ENCODE measurements around the gene AFDN. TPM values are rescaled to one million over a fixed set of nuclear protein-coding genes. Genes with fewer than 3 reads are reported as not detected.

The AFDN gene
- total RNA-seq, 4 donors from 2014 or later = 196 to 311 (median 224) TPM

DNA sequence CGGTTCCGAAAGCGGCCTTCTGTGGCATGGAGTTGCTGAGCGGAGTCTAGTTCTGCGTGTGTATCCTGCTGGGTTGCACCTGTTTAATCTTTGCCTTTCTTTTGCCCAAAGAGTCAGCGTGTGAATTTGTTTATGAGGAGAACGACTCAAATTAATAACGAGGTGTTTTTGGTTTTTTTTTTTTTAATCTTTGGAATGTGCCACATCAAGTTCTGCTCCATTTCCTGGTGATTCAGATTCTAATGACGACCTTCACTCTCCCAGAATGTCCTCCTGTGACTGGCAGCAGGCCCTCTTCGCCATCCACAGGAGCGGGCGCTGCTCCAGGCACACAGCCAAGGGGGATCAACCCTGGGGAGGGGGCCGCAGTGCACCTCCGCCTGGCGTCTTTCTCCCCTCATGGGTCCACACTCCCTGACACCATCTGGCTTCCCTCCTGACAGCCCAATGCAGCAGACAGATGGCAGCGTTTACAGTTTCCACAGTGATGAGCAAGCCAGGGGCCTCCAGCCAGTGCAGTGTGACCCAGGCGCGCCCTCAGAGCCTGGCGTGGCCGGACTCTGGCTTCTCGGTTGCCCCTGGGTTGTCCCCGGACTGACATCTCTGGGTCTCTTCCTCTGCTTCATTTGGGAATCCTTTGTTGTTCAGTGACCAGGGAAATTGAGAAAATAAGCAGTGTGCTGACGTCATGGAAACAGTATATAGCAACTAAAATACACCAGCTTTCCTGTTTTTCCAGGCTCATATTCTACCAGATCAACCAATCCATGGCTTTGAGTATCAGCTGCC lies 27.5 kb upstream of the AFDN start:
- H3K4me3 ChIP-seq (replicated peaks in 1 of 3) = no peak overlapping the region
- TF ChIP-seq POLR2A (IDR thresholded peaks at IDR 0.05) = no peak
- TF ChIP-seq CTCF (IDR thresholded peaks at IDR 0.05) = no peak
- peaks cover 9 to 10% of the 10 kb centered on the region in 2 donors for H3K4me1 ChIP-seq
- DNase-seq = no peak
- no peaks in the 10 kb centered on the region for H3K9me3 ChIP-seq
- H3K27ac ChIP-seq = no peak overlapping the region
- no peaks in the 10 kb centered on the region for H3K36me3 ChIP-seq
- intact Hi-C loops (cut with DNase I) = no loop called here
- WGBS, 2 donors = 77 to 79% methylated on average over 22 to 23 of the region's 23 CpGs
- no peaks in the 10 kb centered on the region for H3K27me3 ChIP-seq

DNA sequence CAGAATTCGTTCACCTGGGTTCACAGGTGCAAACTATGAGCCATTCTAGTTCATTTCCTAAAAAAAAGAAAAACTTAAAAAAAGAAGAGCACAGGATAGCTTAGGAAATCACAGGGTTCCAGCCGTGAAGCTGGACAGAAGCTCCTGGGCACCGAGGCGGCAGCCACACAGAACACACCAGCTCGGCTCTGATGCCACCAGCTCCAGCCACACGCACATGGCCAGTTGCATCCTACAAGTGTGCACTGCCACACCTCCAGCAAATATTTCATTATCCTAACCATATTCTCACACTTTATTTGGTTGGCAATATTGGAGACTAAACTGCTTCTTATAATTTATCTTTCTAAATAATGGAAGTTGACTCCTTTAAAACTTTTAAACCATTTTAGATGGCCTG lies 26.2 kb upstream of the AFDN start:
- H3K27me3 ChIP-seq = no peaks in the 10 kb centered on the region
- peaks cover 9 to 10% of the 10 kb centered on the region in 2 donors for H3K4me1 ChIP-seq
- TF ChIP-seq CTCF (IDR thresholded peaks at IDR 0.05) (no peak), POLR2A (IDR thresholded peaks at IDR 0.05) (no peak)
- H3K36me3 ChIP-seq = no peaks in the 10 kb centered on the region
- intact Hi-C loops (cut with DNase I) = no loop called here
- WGBS, 2 donors = 78 to 87% methylated on average over 6 of the region's 6 CpGs
- H3K4me3 ChIP-seq (replicated peaks in 1 of 3) = no peak overlapping the region
- H3K27ac ChIP-seq = no peak overlapping the region
- H3K9me3 ChIP-seq = no peaks in the 10 kb centered on the region
- DNase-seq = no peak

DNA sequence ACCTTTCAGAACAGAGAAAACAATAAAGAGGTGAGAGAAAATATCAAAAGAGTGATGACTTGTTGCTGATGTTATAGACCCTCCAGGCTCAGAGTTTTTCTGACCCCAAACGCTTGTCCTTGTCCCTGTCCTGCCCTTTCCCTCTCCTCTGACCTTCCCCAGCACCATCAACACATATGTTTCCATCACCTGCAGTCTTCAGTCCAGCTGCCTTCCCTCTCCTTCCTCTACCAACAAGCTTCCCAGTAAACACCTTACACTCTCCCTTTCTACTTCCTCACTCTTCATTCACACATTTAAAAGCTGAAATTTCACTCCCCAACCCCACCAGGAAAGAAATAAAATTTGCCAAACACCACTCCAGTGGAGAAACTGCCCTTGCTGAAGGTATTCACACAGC lies 25.4 kb upstream of the AFDN start:
- no peak for DNase-seq
- H3K36me3 ChIP-seq = no peaks in the 10 kb centered on the region
- 71 to 74% methylated on average over 1 of the region's 1 CpG for WGBS, 2 donors
- H3K27me3 ChIP-seq = no peaks in the 10 kb centered on the region
- no peak overlapping the region for H3K27ac ChIP-seq
- TF ChIP-seq POLR2A (IDR thresholded peaks at IDR 0.05) (no peak), CTCF (IDR thresholded peaks at IDR 0.05) (no peak)
- no peak overlapping the region for H3K4me3 ChIP-seq (replicated peaks in 1 of 3)
- H3K9me3 ChIP-seq = no peaks in the 10 kb centered on the region
- intact Hi-C loops (cut with DNase I) = no loop called here
- H3K4me1 ChIP-seq = peaks cover 4 to 5% of the 10 kb centered on the region in 2 donors

DNA sequence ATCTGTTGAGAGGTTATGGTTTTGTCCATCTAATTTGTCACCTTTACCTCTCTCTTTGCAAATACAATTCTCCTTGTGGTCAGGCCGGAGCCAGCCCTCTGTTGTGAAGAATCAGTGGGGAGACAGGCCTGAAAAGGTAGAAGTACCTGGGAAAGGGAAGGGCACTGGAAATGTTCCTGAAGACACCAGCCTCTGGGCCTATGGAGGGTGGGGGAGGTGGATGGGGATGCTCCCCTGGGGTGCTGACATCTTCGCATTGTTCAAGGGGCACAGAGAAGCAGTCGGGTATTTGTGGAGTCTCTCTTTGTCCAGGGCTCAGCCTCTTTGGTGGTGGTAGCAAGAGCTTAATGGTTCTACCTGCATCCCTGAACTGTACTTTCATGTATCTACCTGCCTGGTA lies 24.4 kb upstream of the AFDN start:
- Histone ChIP-seq H3K4me1 (no peaks in the 10 kb centered on the region), H3K36me3 (no peaks in the 10 kb centered on the region), H3K4me3 (replicated peaks in 1 of 3) (no peak overlapping the region), H3K27me3 (no peaks in the 10 kb centered on the region), H3K9me3 (no peaks in the 10 kb centered on the region), H3K27ac (no peak overlapping the region)
- TF ChIP-seq POLR2A (IDR thresholded peaks at IDR 0.05) = no peak
- no peak for TF ChIP-seq CTCF (IDR thresholded peaks at IDR 0.05)
- DNase-seq = no peak
- WGBS, 2 donors = 93 to 95% methylated on average over 3 of the region's 3 CpGs
- intact Hi-C loops (cut with DNase I) = no loop called here

- intact Hi-C loops (cut with DNase I) = no loop called here
- no peak for DNase-seq
- WGBS, 2 donors = 95 to 99% methylated on average over 8 of the region's 8 CpGs
These were observed 22.9 kb upstream of the AFDN start for GRCh38 chr6:167803816-167804215.

More at GRCh38 chr6:167803816-167804215, 22.9 kb upstream of the AFDN start:
- Histone ChIP-seq H3K9me3 (no peaks in the 10 kb centered on the region), H3K27me3 (no peaks in the 10 kb centered on the region), H3K36me3 (no peaks in the 10 kb centered on the region), H3K4me1 (no peaks in the 10 kb centered on the region), H3K4me3 (replicated peaks in 1 of 3) (no peak overlapping the region), H3K27ac (no peak overlapping the region)
- no peak for TF ChIP-seq CTCF (IDR thresholded peaks at IDR 0.05)
- TF ChIP-seq POLR2A (IDR thresholded peaks at IDR 0.05) = no peak

Data from thyroid gland (tissue), 4 donors.